OCI-M2 (cell line): ENCODE results near the gene C1GALT1C1L.
"Not testable (repeated sequence)": the region's sequence is repeated elsewhere in the genome, so short reads cannot be mapped to it uniquely, and the experiment has no call there.

Experiments
- DNase-seq: peaks from one replicate; lab custom pipeline; 2025; ENCODE audit not compliant: unreplicated experiment; lab: John Stamatoyannopoulos, UW

Gene C1GALT1C1L

DNA sequence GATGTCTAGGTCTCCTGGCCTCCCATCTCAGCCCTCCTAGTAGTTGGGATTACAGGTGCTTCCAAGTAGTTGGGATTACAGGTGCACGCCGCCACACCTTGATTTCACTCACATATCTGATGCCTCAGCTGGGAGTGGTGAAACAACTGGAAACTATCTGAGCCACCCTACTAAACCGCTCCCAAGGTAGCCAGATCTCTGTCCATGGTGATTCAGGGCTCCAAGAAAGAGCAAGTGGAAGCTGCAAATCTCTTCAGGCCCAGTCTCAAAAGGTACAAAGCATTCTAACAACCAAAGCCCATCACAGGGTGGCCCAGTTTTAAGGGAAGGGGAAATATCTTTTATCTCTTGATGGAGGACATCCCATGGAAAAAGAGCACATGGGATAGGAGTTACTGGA lies 19.0 kb downstream of the C1GALT1C1L start:
- no peak for DNase-seq

DNA sequence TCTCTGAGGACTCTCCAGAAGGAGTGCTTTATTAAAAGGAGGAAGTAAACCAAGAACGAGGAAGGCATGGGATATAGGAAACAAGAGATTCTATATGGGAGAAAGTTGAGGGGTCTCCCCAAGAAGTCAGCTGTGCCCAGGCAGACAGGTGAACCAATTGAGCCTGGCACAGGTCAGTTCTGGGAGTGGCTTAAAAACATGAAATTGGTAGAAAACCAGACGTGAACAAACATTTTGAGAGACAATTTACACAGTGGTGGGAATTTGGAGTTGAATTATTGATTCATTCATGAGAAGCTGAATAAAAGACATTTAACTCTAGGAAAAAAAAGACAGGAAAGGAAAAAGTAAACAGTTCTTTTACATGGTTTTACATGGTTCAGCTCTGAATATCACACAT lies 22.7 kb downstream of the C1GALT1C1L start:
- DNase-seq: no peak

DNA sequence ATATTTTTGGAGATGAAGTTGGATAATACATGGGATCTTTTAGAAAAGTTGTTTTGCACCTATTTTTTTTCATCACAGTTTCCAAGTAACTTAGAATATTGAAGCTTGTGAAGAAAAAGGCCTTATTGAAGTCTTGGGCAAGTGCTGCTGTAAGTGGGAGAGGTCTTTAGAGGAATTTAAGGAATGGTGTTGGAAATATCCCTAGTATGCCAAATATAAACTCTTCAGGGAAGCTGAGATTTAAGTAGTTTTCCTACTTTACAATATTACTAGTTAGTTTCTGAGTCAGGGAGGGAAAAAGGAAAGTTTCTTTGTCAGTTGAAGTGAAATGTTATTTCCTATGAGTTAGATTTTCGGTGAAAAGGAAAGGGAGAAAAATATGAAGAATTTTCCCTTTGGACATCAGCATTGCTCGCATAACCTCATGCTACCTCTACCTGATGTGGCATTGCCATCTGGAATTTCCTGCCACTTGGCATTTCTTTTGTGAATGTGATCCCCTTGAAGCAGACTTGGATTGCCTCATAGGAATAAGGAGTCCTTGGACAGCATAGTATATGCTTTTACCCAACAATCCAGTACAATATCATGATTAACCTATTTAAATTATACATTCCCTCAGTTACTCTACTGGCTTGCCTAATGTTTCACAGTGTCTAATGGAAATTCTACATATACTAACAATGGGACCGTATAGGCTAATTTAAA lies 27.1 kb downstream of the C1GALT1C1L start:
- no peak for DNase-seq

DNA sequence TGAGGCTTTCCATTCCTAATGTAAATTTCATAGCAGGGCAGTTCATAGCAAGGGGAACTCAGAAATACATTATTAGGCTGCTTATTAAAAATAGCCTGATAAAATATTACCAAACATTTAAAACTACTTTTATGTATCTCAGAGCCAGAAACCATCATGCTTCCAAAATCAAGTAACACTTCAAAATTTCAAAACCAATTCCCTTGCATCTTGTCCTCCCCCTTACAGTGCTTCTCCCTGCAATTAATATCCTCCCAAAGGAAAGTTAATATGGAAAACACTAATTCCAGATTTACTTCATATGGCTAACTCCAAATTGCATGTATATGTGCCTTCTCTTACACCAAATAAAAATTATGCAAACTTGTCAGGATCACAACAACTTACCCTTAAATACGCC lies 32.5 kb downstream of the C1GALT1C1L start:
- no peak for DNase-seq

DNA sequence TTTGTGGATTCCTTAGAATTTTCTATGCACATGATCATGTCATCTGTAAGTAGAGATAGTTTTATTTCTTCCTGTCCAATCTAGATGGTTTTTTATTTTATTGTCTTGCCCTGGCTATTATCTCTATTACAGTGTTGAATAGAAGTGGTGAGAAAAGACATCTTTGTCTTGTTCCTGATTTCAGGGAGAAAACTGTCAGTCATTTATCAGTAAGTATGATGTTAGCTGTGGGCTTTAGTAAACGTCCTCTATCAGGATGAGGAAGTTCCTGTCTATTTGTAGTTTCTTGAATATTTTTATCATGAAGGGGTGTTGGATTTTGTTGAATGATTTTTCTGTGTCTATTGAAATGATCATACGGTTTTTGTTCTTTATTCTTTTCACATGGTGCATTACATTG lies 33.9 kb downstream of the C1GALT1C1L start:
- no peak for DNase-seq

DNA sequence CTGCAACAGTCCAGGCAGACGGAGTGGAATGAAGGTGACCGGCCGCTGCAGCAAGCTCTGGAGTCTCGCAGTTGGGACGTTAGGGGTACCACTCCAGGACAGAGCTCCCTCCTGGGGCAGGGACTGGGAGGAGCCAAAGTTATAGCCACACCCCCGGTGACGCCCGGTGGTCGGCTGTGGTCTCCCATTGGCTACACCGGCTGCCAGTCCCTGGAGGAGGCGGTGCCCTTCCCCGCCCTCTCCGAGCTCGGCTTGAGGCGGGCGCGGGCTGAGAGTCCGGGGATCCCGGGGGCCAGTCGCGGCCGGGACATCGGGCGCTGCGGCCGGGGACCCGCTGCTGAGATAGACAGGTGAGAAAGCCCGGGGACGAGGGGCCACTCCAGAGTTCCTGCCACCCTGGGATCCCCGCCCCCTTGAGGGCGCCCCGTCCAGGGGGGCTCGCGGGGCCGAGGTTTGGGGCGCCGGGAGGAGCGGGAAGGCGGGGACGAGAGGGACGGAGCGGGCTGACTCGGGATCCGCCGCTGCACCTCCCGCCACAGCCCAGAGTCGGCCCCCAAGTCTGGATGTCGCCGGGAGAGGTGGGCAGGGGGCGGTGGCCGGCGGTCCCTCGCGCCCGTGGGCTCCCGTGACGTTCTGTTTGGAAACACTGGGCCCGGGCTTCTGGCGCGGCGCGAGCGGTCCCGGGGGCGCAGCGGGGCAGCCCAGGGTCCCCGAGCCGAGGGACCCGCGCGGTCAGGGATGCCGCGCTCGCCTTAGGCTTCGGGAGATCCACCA lies 39.0 kb downstream of the C1GALT1C1L start, which contains the start of gene PLEKHH2:
Gene PLEKHH2, plus strand, starts transcription at position 231 of the 774 bp plus-strand sequence. CDS start 7,414 bp downstream, outside the sequence.
- peak; percentile 50 for DNase-seq

DNA sequence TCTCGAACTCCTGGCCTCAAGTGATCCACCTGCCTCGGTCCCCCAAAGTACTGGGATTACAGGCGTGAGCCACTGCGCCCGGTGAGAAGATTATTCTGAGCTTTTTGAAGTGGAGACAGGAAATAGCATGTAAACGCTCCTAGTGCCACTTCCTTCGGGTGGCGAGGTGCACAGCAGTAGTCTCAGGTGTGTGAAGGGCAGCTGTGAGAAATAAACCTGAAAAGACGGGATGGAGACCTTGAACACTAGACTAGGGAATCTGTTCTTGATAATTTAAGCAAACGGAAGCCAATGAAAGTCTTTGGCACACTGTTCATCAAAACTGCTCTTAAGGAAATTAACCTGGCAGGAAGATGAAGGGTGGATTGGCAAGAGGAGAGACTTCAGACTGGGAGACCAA lies 39.6 kb downstream of the C1GALT1C1L start:
- DNase-seq: no peak

DNA sequence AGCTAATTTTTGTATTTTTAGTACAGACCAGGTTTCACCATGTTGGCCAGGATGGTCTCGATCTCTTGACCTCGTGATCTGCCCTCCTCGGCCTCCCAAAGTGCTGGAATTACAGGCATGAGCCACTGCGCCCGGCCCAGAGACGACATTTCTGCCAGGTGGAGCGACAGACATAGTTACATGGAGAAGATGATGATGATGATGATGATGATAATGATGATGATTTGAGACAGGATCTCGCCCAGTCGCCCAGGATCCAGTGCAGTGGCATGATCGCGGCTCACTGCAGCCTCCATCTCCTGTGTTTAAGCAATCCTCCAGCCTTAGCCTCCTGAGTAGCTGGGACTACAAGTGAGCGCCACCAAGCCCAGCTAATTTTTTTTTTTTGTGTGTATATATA lies 40.1 kb downstream of the C1GALT1C1L start:
- not testable (repeated sequence) for DNase-seq

DNA sequence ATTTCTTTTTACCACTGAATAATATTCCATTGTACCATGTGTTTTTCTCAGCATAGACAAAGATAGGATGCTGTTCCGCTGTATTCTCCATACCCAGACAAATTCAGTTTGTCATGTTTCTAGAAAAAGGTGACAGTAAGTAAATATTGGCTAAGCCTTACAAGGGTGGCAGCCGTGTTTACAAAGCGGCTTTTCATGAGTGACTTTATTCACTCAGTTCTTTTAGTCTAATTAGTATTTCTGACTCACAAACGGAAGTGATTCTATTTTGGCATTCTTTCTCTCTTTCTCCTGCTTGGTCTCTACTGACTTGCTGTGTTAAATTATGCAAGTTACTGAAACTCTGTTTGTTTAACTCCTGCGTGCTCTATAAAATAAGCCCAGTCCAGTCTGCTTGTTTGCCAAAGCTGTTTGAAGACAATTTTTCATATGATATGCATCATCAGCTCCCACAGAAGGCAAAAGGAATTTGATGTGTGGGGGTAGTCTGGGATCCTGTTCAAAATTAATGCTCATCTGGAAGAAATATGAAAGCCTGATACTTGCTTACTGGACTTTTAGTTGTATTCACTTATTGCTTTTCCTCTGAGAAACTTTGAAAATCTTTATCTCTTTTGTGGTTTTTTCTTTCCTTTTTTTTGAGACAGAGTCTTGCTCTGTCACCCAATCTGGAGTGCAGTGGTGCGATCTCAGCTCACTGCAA lies 41.5 kb downstream of the C1GALT1C1L start:
- DNase-seq: no peak

DNA sequence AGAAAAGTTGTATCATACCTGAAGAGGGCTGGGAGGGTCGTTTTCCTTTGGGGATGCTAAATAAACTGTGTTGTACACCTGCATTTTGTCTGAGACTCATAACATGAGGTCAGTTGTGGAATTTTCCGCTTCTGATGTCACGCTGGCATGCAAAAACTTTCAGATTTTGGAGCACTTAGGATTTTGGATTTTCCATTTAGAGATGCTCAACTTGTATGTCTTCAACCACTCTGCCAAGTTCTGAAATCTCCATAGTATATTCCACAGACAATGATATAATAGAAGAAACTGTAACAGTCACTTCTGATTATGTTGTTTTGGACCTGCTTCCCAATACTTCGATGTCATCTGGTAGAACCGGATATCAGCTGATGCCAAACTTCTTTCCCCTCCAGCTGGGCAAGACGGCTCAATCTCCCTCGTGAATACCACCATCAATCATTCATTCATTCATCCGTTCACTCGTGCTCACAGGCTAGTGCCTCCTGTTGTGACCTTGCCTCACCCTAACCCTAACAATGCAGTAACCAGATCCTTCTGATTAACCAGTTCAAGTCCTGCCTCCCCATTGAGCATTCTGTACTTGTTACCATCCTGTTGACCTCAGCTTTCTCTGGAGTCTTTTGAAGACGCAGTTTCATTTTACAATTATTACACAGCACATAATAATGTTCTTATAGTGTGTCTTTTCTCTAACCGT lies 44.5 kb downstream of the C1GALT1C1L start:
- DNase-seq: no peak
